ENCODE data around the gene LRRC8E. TPM values are rescaled to one million over a fixed set of nuclear protein-coding genes. Genes with fewer than 3 reads are reported as not detected.

LRRC8E gene
- total RNA-seq, 2 donors from 2014 or later, result 2.6 to 3.4 TPM

DNA sequence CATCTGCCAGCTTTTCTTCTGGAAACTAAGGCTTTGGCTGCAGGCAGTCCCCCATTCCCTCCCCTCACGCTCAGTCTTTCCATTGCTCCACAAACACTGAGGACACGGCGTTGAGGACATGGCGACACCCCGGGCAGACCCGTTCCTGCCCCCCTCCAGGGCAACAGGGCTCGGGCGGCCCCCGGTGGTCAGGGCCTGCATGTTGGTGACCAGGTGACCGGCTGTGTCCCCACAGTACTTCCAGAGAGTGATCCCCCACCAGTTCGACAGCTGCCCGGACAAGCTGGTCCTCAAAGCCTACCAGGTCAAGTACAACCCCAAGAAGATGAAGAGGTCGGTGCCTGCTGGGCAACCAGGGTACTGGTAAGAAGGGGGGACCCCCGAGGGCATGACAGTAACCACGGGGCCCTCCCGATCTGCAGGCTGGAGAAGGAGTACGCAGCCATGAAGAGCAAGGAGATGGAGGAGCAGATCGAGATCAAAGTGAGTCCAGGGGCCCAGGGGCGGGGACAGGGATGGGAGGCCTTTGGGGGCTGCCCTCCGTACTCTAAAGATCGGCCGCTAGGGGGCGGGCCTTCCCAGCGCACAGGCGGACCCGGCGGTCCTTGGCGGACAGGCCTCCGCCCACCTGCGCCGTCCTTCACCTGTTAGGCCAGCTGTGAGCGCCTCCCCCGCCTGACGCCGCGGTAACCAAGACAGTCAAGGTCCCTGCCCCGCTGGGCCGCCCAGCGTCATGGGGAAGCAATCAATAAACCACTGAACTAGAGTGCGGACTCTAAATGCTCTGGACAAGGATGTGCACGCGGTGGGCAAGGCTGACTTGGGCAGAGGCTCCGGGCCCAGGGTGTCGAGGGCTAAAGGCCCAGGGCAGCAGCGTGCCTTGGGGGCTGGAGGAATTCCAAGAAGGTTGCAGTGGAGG, 35.2 kb upstream of the LRRC8E start:
- WGBS, 2 donors, result 13 to 32% methylated on average over 10 to 45 of the region's 45 CpGs
- DNase-seq (peak; percentile 95 to 97 (median 97)), ATAC-seq (peak; percentile 99)
- H3K9me3 ChIP-seq, result no peaks in the 10 kb centered on the region
- H3K36me3 ChIP-seq (replicated peaks in 1 of 2; ENCODE audit: insufficient read depth in 1 of 2, low read depth in 2 of 2), result no peaks in the 10 kb centered on the region
- no peak overlapping the region for H3K4me3 ChIP-seq
- H3K27me3 ChIP-seq, result no peaks in the 10 kb centered on the region
- intact Hi-C loops (cut with DNase I), result loop anchor here (10.0 kb wide), 1 partner anchor 52 kb away; the partner anchor contains the start of gene MAP2K7
- H3K27ac ChIP-seq, result peak overlapping the region; percentile 62 to 90 (median 77)
- peaks cover 13% of the 10 kb centered on the region for H3K4me1 ChIP-seq
- TF ChIP-seq POLR2A (IDR thresholded peaks at IDR 0.05), result peak in 2 of 3 donors; percentile 47 to 49
- TF ChIP-seq, protein P1, sequence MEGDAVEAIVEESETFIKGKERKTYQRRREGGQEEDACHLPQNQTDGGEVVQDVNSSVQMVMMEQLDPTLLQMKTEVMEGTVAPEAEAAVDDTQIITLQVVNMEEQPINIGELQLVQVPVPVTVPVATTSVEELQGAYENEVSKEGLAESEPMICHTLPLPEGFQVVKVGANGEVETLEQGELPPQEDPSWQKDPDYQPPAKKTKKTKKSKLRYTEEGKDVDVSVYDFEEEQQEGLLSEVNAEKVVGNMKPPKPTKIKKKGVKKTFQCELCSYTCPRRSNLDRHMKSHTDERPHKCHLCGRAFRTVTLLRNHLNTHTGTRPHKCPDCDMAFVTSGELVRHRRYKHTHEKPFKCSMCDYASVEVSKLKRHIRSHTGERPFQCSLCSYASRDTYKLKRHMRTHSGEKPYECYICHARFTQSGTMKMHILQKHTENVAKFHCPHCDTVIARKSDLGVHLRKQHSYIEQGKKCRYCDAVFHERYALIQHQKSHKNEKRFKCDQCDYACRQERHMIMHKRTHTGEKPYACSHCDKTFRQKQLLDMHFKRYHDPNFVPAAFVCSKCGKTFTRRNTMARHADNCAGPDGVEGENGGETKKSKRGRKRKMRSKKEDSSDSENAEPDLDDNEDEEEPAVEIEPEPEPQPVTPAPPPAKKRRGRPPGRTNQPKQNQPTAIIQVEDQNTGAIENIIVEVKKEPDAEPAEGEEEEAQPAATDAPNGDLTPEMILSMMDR (IDR thresholded peaks at IDR 0.05), result peak; percentile 86 to 97 (median 92)

DNA sequence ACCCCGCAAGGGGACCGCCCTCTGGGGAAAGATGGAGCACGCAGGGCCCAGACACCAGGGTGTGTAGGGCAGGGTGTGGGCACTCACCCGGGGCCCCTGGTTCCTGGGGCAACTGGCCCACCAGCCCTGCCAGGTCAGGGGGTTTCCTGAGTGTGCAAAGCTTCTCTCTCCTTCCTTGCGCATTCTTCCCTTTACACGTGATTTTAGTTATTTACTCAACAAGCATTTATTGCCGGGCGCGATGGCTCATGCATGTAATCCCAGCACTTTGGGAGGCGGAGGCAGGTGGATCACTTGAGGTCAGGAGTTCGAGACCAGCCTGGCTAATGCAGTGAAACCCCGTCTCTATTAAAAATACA, 34.6 kb upstream of the LRRC8E start:
- TF ChIP-seq, protein P1 (IDR thresholded peaks at IDR 0.05), result no peak
- TF ChIP-seq POLR2A (IDR thresholded peaks at IDR 0.05), result no peak
- 30 to 47% methylated on average over 12 of the region's 12 CpGs for WGBS, 2 donors

DNA sequence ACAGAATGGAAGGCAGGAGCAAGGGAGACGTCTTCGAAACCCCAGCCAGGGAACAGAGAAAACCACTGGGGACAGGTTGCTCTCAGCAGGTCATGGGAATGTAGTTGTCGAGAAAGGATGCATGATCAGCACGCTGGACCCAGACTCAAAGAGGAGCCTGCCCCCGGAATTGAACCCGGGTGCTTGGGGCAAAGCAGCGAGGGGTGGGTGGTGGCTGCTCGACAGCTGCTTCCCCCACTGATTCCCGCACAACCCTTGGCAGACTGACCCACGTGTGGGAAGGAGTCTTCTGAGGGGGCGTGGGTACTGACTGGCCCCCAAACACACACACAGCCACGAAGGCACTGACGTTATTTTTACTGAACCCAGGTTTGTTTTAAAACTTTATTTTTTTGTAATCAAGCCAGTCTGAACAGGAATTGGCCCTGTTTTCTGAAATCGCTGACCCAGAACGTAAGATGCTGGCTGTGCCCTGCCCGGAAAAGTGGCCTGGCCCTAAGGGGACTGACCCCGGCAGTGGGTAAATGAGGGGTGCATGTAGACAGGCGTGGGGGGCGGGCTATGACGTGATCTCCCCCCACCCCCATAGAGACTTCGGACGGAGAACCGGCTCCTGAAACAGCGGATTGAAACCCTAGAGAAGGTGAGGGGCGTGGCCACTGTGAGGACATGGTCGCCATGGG, 32.7 kb upstream of the LRRC8E start:
- H3K36me3 ChIP-seq (replicated peaks in 1 of 2; ENCODE audit: insufficient read depth in 1 of 2, low read depth in 2 of 2), result no peaks in the 10 kb centered on the region
- H3K27ac ChIP-seq, result no peak overlapping the region
- DNase-seq (no peak), ATAC-seq (no peak)
- 89 to 90% methylated on average over 25 to 26 of the region's 26 CpGs for WGBS, 2 donors
- H3K4me1 ChIP-seq, result peaks cover 13% of the 10 kb centered on the region
- H3K27me3 ChIP-seq, result no peaks in the 10 kb centered on the region
- intact Hi-C loops (cut with DNase I), result loop anchor here (10.0 kb wide), 1 partner anchor 49 kb away; the partner anchor contains the start of gene MAP2K7
- H3K9me3 ChIP-seq, result no peaks in the 10 kb centered on the region
- no peak overlapping the region for H3K4me3 ChIP-seq
- no peak for TF ChIP-seq POLR2A (IDR thresholded peaks at IDR 0.05)
- TF ChIP-seq, protein P1 (IDR thresholded peaks at IDR 0.05), result no peak

More for the DNA sequence above, 34.6 kb upstream of the LRRC8E start:
- no peaks in the 10 kb centered on the region for H3K27me3 ChIP-seq
- H3K36me3 ChIP-seq (replicated peaks in 1 of 2; ENCODE audit: insufficient read depth in 1 of 2, low read depth in 2 of 2), result no peaks in the 10 kb centered on the region
- ATAC-seq (peak; percentile 27), DNase-seq (peak in 2 of 4 donors; percentile 42)
- intact Hi-C loops (cut with DNase I), result loop anchor here (10.0 kb wide), 1 partner anchor 51 kb away; the partner anchor contains the start of gene MAP2K7
- no peak overlapping the region for H3K4me3 ChIP-seq
- H3K4me1 ChIP-seq, result peaks cover 13% of the 10 kb centered on the region
- H3K27ac ChIP-seq, result peak overlapping the region; percentile 62 to 90 (median 77)
- no peaks in the 10 kb centered on the region for H3K9me3 ChIP-seq

DNA sequence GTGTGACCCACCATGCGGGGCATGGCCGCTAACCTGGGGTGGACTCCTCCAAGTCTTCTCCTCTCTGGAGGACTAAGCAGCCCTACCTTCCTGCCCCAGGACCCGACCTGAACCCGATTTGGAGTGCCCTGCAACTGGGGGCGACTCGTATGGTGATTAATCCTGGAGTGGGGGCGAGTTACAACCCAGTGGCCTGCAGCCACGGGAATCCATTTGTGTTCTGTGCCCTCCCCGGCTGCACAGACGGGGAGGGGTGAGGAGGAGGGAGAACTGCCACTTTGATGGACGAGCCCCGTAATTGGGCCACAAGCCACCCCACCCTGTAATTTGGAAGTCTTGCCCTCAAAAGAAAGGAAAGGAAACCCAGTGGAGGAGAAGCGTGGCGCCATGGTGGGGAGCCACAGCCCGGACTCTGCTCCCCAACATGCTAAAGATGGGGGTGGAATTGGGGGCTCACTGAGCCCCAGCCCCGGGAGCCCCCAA, 32.2 kb upstream of the LRRC8E start:
- Histone ChIP-seq H3K36me3 (replicated peaks in 1 of 2; ENCODE audit: insufficient read depth in 1 of 2, low read depth in 2 of 2) (no peaks in the 10 kb centered on the region), H3K27me3 (no peaks in the 10 kb centered on the region), H3K4me1 (peaks cover 13% of the 10 kb centered on the region), H3K4me3 (no peak overlapping the region), H3K27ac (no peak overlapping the region), H3K9me3 (no peaks in the 10 kb centered on the region)
- 94 to 96% methylated on average over 12 to 16 of the region's 16 CpGs for WGBS, 2 donors
- ATAC-seq, result no peak
- no peak for DNase-seq
- TF ChIP-seq, protein P1 (IDR thresholded peaks at IDR 0.05), result no peak
- TF ChIP-seq POLR2A (IDR thresholded peaks at IDR 0.05), result no peak
- intact Hi-C loops (cut with DNase I), result loop anchor here (10.0 kb wide), 1 partner anchor 49 kb away; the partner anchor contains the start of gene MAP2K7

Data from body of pancreas (tissue), 4 donors.